ENCODE measurements around the gene ETV5. TPM values are rescaled to one million over a fixed set of nuclear protein-coding genes. Genes with fewer than 3 reads are reported as not detected.

Gene ETV5
- total and polyA plus RNA-seq, 2 of the 4 experiments (the other 2 are of a cell fraction): 15.7 to 20.1 TPM

DNA sequence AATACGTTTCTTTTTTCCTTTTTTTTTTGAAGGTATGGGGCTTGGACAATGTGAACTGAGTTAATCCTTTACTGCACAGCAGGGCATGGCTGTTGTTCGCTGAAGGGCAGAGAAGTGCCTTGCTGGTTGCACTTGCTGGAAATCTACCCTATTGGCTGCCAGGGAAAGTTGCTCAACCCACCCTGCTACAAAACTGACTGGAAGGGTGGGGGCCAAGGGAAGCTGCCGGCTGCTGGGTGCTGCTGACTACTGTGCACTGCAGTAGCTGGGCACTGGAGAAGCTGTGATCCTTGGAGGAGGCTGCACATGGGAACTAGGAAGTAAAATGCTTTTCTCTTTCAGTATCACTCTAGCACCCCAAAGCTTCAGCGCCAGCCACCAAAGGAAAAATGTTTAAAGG lies 70.5 kb downstream of the ETV5 start:
- ChIA-PET CTCF (no interaction called here), POLR2A (ENCODE audit: unreplicated experiment) (no interaction called here)
- in situ Hi-C loops (cut with MboI; ENCODE audit: low sequenced_read_pairs) (no loop called here), intact Hi-C loops (cut with micrococcal nuclease) (no loop called here), dilution Hi-C loops (cut with HindIII; ENCODE audit: low sequenced_read_pairs, unreplicated experiment) (no loop called here)
- H2AFZ ChIP-seq (replicated peaks; ENCODE audit: low read length, poor library complexity): no peak overlapping the region
- peaks cover 2% of the 10 kb centered on the region for H3K27me3 ChIP-seq (ENCODE audit: control insufficient read depth, insufficient read depth, low read length)
- H3K79me1 ChIP-seq (ENCODE audit: low read depth in 1 of 2, low read length in 2 of 2): no peaks in the 10 kb centered on the region
- no peak overlapping the region for H3K18ac ChIP-seq (ENCODE audit: low read depth, low read length)
- no peak overlapping the region for H3K4me2 ChIP-seq (ENCODE audit: low read depth, low read length)
- no peak overlapping the region for H3K56ac ChIP-seq (ENCODE audit: extremely low read depth, insufficient read depth, low read length)
- peaks cover 7% of the 10 kb centered on the region for H3K9me3 ChIP-seq (ENCODE audit: control insufficient read depth, insufficient read depth, low read length)
- no peaks in the 10 kb centered on the region for H3K36me3 ChIP-seq (ENCODE audit: control insufficient read depth, insufficient read depth, low read length)
- H4K5ac ChIP-seq (ENCODE audit: low read depth, low read length): no peak overlapping the region
- H3K9me1 ChIP-seq (ENCODE audit: insufficient read depth, low read length): peaks cover 3% of the 10 kb centered on the region; the same call in 1 of the 2 replicates
- DNase-seq (no peak), ATAC-seq (ENCODE audit: low read depth) (no peak)
- no peak overlapping the region for H3K14ac ChIP-seq (replicated peaks; ENCODE audit: low read depth, low read length)
- H3K4me1 ChIP-seq (ENCODE audit: control insufficient read depth, insufficient read depth, low read length): peaks cover 5% of the 10 kb centered on the region
- H3K4me3 ChIP-seq (ENCODE audit: insufficient read depth, low read depth, low read length): no peak overlapping the region
- no peak for TF ChIP-seq CHD1 (IDR thresholded peaks at IDR 0.05; ENCODE audit: low read depth, low read length)
- no peak for TF ChIP-seq RAD21 (IDR thresholded peaks at IDR 0.05; ENCODE audit: low read length)
- no peak for TF ChIP-seq NFE2L2 (IDR thresholded peaks at IDR 0.05; ENCODE audit: low read depth, low read length)
- TF ChIP-seq RCOR1 (IDR thresholded peaks at IDR 0.05; ENCODE audit: insufficient replicate concordance, low read length): no peak
- no peak for TF ChIP-seq CEBPB (IDR thresholded peaks at IDR 0.05; ENCODE audit: low read depth, low read length)
- TF ChIP-seq FOS (IDR thresholded peaks at IDR 0.05; ENCODE audit: low read depth, low read length): no peak
- TF ChIP-seq ELK1 (IDR thresholded peaks at IDR 0.05; ENCODE audit: borderline replicate concordance, low read depth, low read length): no peak
- no peak for TF ChIP-seq SMC3 (IDR thresholded peaks at IDR 0.05; ENCODE audit: low read depth, low read length)
- TF ChIP-seq POLR2A (IDR thresholded peaks at IDR 0.05; ENCODE audit: low read depth, low read length): no peak
- no peak for TF ChIP-seq CTCF (conservative IDR thresholded peaks at IDR 0.05; ENCODE audit: low read depth, low read length)
- no peak for TF ChIP-seq MAZ (IDR thresholded peaks at IDR 0.05; ENCODE audit: borderline replicate concordance, low read depth, low read length)
- TF ChIP-seq MXI1 (IDR thresholded peaks at IDR 0.05; ENCODE audit: borderline replicate concordance, low read depth, low read length): no peak
- TF ChIP-seq USF2 (IDR thresholded peaks at IDR 0.05; ENCODE audit: low read depth, low read length): no peak
- TF ChIP-seq RFX5 (IDR thresholded peaks at IDR 0.05; ENCODE audit: low read depth, low read length): no peak
- TF ChIP-seq BHLHE40 (IDR thresholded peaks at IDR 0.05; ENCODE audit: low read depth, low read length): no peak
- no peak for TF ChIP-seq MAFK (IDR thresholded peaks at IDR 0.05; ENCODE audit: low read depth, low read length)
- no peak overlapping the region for H2BK120ac ChIP-seq (ENCODE audit: low read depth, low read length)
- H3K9ac ChIP-seq (ENCODE audit: low read depth, low read length): no peak overlapping the region
- no CpG with 5 or more reads among the region's 4 CpGs for WGBS, 2 experiments (ENCODE audit: extremely low coverage in 2 of 2, insufficient read length in 1 of 2)
- H4K91ac ChIP-seq (ENCODE audit: insufficient read depth, low read depth, low read length): no peak overlapping the region
- no peak overlapping the region for H3K23ac ChIP-seq (ENCODE audit: low read depth, low read length)
- H2BK5ac ChIP-seq (ENCODE audit: low read depth, low read length, poor library complexity, severe bottlenecking): no peak overlapping the region
- H2AK9ac ChIP-seq (replicated peaks; ENCODE audit: low read depth, low read length, poor library complexity): no peak overlapping the region
- H4K20me1 ChIP-seq (ENCODE audit: insufficient read depth, low read length): no peaks in the 10 kb centered on the region
- no peak overlapping the region for H2BK15ac ChIP-seq (ENCODE audit: low read depth, low read length)
- no peak overlapping the region for H4K8ac ChIP-seq (ENCODE audit: low read depth in 2 of 2, low read length in 2 of 2)
- no peak overlapping the region for H2BK20ac ChIP-seq (ENCODE audit: low read depth, low read length)
- BruUV-seq (replicated peaks): no TSS peak
- H3K27ac ChIP-seq (ENCODE audit: insufficient read depth, low read length): no peak overlapping the region
- H2AK5ac ChIP-seq (ENCODE audit: low read depth, low read length): no peak overlapping the region
- no peak overlapping the region for H3K4ac ChIP-seq (ENCODE audit: low read depth, low read length)

All from IMR-90 (cell line).